GM12878 (cell line): ENCODE measurements around the gene CACNA2D3.

Experiments
- CTCF ChIP-seq, 3 experiments: IDR thresholded peaks in 2 of 3; conservative IDR thresholded peaks in 1 of 3; 2 replicates each; pipeline ENCODE4 v1.5.1; 2011; ENCODE audit warnings: low read depth in 3 of 3, low read length in 3 of 3, mild to moderate bottlenecking in 3 of 3, control low read depth in 2 of 3, moderate library complexity in 2 of 3, inconsistent platforms in 1 of 3, mixed read lengths in 1 of 3; ENCODE audit not compliant: control insufficient read depth in 2 of 3, insufficient read depth in 1 of 3; ENCODE audit errors: extremely low read depth in 1 of 3
- RFX5 ChIP-seq: IDR thresholded peaks from 2 replicates; pipeline ENCODE4 v1.6.1; 2011; ENCODE audit warnings: low read depth, low read length, improper control_type of control experiment
- SIN3A ChIP-seq: IDR thresholded peaks from 2 replicates; pipeline ENCODE4 v1.6.1; 2012; ENCODE audit warnings: low read depth, low read length, improper control_type of control experiment
- ZNF274 ChIP-seq: IDR thresholded peaks from one replicate; pipeline ENCODE4 v1.8.0; 2011; ENCODE audit not compliant: insufficient read length, insufficient read depth

GRCh38 chr3:54955941-54956340, 833.6 kb downstream of the CACNA2D3 start:
- no peak for TF ChIP-seq SIN3A
- no peak for TF ChIP-seq CTCF (IDR thresholded peaks at IDR 0.05 in 2 of 3, conservative IDR thresholded peaks at IDR 0.05 in 1 of 3; ENCODE audit: control insufficient read depth in 2 of 3, extremely low read depth in 1 of 3, insufficient read depth in 1 of 3, low read depth in 3 of 3, low read length in 3 of 3)
- no peak for TF ChIP-seq ZNF274
- TF ChIP-seq RFX5: no peak
